MM.1S (cell line): ENCODE data around the gene PLPP7.

ENCODE experiments used
- DNase-seq: peaks from one replicate; pipeline ENCODE4 v3.0.0-alpha.2; 2015
- H2AFZ ChIP-seq: fragments of 300-600 bp; sonication (generic); 2 replicates; pipeline ENCODE4 v1.6.0; 2016; ENCODE audit warnings: antibody characterized with exemption, low read length
- H3F3A ChIP-seq: fragments of 300-600 bp; sonication (generic); 2 replicates; pipeline ENCODE4 v1.6.1; 2016; ENCODE audit warnings: mild to moderate bottlenecking, antibody characterized with exemption, low read length, moderate library complexity, mixed read lengths; ENCODE audit not compliant: insufficient read depth
- H3K27ac ChIP-seq: fragments of 300-600 bp; sonication (generic); 2 replicates; pipeline ENCODE4 v1.5.1; 2016; ENCODE audit warnings: mild to moderate bottlenecking, low read length
- H3K27me3 ChIP-seq: fragments of 300-600 bp; sonication (generic); replicated peaks from 2 replicates; pipeline ENCODE4 v1.6.0; 2016; ENCODE audit warnings: low read length; ENCODE audit not compliant: insufficient read depth
- H3K36me3 ChIP-seq: fragments of 300-600 bp; sonication (generic); replicated peaks from 2 replicates; pipeline ENCODE4 v1.6.1; 2016; ENCODE audit warnings: mild to moderate bottlenecking, low read length, mixed read lengths; ENCODE audit not compliant: insufficient read depth
- H3K4me1 ChIP-seq: fragments of 300-600 bp; sonication (generic); 2 replicates; pipeline ENCODE4 v1.6.1; 2016; ENCODE audit warnings: low read length, mixed read lengths
- H3K4me2 ChIP-seq: fragments of 300-600 bp; sonication (generic); 2 replicates; pipeline ENCODE4 v1.6.0; 2016; ENCODE audit warnings: low read depth, low read length
- H3K4me3 ChIP-seq: fragments of 300-600 bp; sonication (generic); 2 replicates; pipeline ENCODE4 v1.5.1; 2016; ENCODE audit warnings: low read length, mixed read lengths
- H3K79me2 ChIP-seq: fragments of 300-600 bp; sonication (generic); 2 replicates; pipeline ENCODE4 v1.6.1; 2016; ENCODE audit warnings: mixed run types, low read length, mixed read lengths
- H3K9ac ChIP-seq: fragments of 300-600 bp; sonication (generic); 2 replicates; pipeline ENCODE4 v1.6.1; 2016; ENCODE audit warnings: low read length, mixed read lengths
- H3K9me2 ChIP-seq: fragments of 300-600 bp; sonication (generic); replicated peaks from 2 replicates; pipeline ENCODE4 v1.6.1; 2016; ENCODE audit warnings: mild to moderate bottlenecking, low read length, mixed read lengths; ENCODE audit not compliant: insufficient read depth
- H3K9me3 ChIP-seq: fragments of 300-600 bp; sonication (generic); replicated peaks from 2 replicates; pipeline ENCODE4 v1.6.1; 2016; ENCODE audit warnings: mild to moderate bottlenecking, low read length, mixed read lengths; ENCODE audit not compliant: insufficient read depth
- H4K20me1 ChIP-seq: fragments of 300-600 bp; sonication (generic); 2 replicates; pipeline ENCODE4 v1.6.1; 2016; ENCODE audit warnings: mild to moderate bottlenecking, low read length, moderate library complexity, mixed read lengths; ENCODE audit not compliant: insufficient read depth
- EZH2 ChIP-seq: fragments of 300-600 bp; sonication (generic); optimal IDR thresholded peaks from 2 replicates; pipeline ENCODE3; 2017; ENCODE audit warnings: low read depth, mild to moderate bottlenecking, antibody characterized with exemption, low read length, mixed read lengths
- EZH2phosphoT487 ChIP-seq: fragments of 300-600 bp; sonication (generic); IDR thresholded peaks from 2 replicates; pipeline ENCODE4 v1.6.1; 2018; ENCODE audit warnings: antibody characterized with exemption, low read length
- TF ChIP-seq, protein P1 (sequence below): fragments of 300-600 bp; sonication (generic); IDR thresholded peaks from 2 replicates; pipeline ENCODE4 v1.5.1; 2016; ENCODE audit warnings: antibody characterized with exemption, low read length, mixed read lengths

PLPP7 gene

DNA sequence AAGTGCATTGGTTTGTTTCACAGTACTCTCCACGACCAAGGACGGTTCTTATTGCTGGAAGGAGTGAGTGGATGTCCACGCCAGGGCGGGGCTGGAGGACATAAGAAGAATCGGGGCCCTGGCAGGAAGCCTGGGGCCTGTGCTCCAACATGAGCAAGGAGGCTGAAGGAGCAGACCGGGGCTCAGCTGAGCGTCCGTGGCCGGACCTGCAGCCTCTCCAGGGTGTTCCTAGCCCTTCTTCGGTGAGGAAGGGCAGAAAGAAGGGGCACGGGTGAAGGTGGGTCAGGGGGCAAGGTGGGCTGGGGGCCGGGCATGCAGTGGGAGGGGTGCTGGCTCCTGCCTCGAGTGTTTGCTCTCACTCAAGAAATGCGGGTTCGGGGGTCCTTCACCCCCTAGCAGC lies 31.3 kb upstream of the PLPP7 start:
- H3K79me2 ChIP-seq: peaks cover 40% of the 10 kb centered on the region
- TF ChIP-seq EZH2 (no peak), EZH2phosphoT487 (no peak)
- TF ChIP-seq, protein P1, sequence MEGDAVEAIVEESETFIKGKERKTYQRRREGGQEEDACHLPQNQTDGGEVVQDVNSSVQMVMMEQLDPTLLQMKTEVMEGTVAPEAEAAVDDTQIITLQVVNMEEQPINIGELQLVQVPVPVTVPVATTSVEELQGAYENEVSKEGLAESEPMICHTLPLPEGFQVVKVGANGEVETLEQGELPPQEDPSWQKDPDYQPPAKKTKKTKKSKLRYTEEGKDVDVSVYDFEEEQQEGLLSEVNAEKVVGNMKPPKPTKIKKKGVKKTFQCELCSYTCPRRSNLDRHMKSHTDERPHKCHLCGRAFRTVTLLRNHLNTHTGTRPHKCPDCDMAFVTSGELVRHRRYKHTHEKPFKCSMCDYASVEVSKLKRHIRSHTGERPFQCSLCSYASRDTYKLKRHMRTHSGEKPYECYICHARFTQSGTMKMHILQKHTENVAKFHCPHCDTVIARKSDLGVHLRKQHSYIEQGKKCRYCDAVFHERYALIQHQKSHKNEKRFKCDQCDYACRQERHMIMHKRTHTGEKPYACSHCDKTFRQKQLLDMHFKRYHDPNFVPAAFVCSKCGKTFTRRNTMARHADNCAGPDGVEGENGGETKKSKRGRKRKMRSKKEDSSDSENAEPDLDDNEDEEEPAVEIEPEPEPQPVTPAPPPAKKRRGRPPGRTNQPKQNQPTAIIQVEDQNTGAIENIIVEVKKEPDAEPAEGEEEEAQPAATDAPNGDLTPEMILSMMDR: no peak
- peaks cover 10% of the 10 kb centered on the region for H3K36me3 ChIP-seq
- peaks cover 52% of the 10 kb centered on the region for H3K4me1 ChIP-seq
- H3K9ac ChIP-seq: no peak overlapping the region
- H3K27ac ChIP-seq: no peak overlapping the region
- no peaks in the 10 kb centered on the region for H3K9me2 ChIP-seq
- H3K27me3 ChIP-seq: no peaks in the 10 kb centered on the region
- H3K4me3 ChIP-seq: no peak overlapping the region
- no peak for DNase-seq
- no peaks in the 10 kb centered on the region for H3K9me3 ChIP-seq
- no peak overlapping the region for H2AFZ ChIP-seq
- peaks cover 59% of the 10 kb centered on the region for H3F3A ChIP-seq
- H3K4me2 ChIP-seq: no peak overlapping the region
- no peaks in the 10 kb centered on the region for H4K20me1 ChIP-seq

DNA sequence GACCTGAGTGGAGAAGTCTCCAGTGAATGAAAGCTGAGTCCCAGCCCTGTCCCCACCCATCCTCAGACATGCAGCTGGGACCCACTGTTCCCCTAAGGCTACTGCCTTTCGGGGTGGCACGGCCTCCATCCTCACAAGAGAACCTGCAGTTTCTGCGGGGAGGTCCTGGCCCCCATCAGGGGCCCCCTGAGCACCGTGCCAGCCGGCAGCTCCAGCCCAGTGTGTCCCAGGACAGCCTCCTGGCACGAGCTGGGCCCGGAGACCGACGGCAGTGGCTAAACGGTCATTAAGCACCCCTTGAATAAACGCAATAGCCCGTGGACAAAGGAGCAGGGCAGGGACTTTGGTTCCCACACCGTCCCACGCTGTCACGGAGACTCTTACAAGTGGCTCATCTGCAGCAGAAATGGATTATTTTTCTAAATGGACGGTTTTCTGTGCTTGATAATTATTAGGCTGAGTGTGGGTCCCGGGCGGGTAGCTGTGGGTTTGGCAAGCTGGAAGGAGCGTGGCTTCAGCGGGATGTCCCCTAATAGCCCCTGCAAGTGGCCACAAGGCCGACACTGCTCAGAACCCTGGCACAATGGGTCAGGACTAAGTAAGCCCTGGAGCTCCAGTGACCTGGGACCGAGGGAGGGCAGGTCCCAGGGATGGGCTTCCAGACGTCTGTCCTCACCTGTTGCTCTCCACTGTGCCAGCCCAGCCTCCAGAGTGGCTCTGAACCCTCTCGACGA lies 30.7 kb upstream of the PLPP7 start:
- H3K27ac ChIP-seq: no peak overlapping the region
- H3K36me3 ChIP-seq: peaks cover 10% of the 10 kb centered on the region
- no peak for DNase-seq
- no peak overlapping the region for H3K4me3 ChIP-seq
- H3K27me3 ChIP-seq: no peaks in the 10 kb centered on the region
- peaks cover 43% of the 10 kb centered on the region for H3K79me2 ChIP-seq
- no peaks in the 10 kb centered on the region for H4K20me1 ChIP-seq
- peaks cover 49% of the 10 kb centered on the region for H3K4me1 ChIP-seq
- H3K9me3 ChIP-seq: no peaks in the 10 kb centered on the region
- H3F3A ChIP-seq: peaks cover 59% of the 10 kb centered on the region
- H3K4me2 ChIP-seq: no peak overlapping the region
- no peak overlapping the region for H3K9ac ChIP-seq
- no peak overlapping the region for H2AFZ ChIP-seq
- H3K9me2 ChIP-seq: no peaks in the 10 kb centered on the region
- TF ChIP-seq EZH2phosphoT487: no peak
- no peak for TF ChIP-seq EZH2
- TF ChIP-seq, protein P1: no peak

DNA sequence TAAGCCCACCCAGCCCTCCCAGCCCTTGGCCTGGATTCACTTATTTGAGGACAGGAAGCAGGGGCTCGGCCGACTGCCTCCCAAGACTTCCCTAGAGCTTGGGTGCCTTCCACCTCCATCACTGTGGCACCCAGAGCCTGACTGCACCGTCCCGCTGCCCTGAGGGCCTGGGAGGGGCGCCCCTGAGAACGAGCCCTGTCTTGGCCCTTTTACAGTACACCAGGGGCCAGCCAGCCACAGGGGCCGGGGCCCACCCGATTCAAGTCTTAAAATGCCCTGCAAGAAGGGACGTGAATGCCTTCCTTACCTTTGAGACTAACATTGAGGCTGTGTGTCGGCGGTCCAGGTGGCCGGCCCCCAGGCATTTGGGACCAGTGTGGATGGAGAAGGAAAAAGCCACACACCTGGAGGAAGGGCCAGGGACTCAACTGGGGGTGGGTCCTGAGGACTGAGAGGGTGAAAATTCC lies 30.1 kb upstream of the PLPP7 start:
- Histone ChIP-seq H3K9me2 (no peaks in the 10 kb centered on the region), H3K4me2 (no peak overlapping the region), H3K4me3 (no peak overlapping the region), H4K20me1 (no peaks in the 10 kb centered on the region), H3K27ac (no peak overlapping the region), H3K36me3 (peaks cover 10% of the 10 kb centered on the region), H3F3A (peaks cover 58% of the 10 kb centered on the region), H3K4me1 (peaks cover 50% of the 10 kb centered on the region), H3K9ac (no peak overlapping the region), H3K9me3 (no peaks in the 10 kb centered on the region), H2AFZ (no peak overlapping the region), H3K27me3 (no peaks in the 10 kb centered on the region), H3K79me2 (peaks cover 49% of the 10 kb centered on the region)
- no peak for DNase-seq
- TF ChIP-seq, protein P1: no peak
- TF ChIP-seq EZH2phosphoT487: no peak
- TF ChIP-seq EZH2: no peak
